GM19351 (cell line): ENCODE data around the gene CHST5.

Source experiments
- ATAC-seq: cut with Tn5 transposase; IDR thresholded peaks from one replicate; pipeline ENCODE4 v1.9.1; 2021; ENCODE audit warnings: mild to moderate bottlenecking, moderate library complexity; ENCODE audit not compliant: unreplicated experiment

The CHST5 gene

DNA sequence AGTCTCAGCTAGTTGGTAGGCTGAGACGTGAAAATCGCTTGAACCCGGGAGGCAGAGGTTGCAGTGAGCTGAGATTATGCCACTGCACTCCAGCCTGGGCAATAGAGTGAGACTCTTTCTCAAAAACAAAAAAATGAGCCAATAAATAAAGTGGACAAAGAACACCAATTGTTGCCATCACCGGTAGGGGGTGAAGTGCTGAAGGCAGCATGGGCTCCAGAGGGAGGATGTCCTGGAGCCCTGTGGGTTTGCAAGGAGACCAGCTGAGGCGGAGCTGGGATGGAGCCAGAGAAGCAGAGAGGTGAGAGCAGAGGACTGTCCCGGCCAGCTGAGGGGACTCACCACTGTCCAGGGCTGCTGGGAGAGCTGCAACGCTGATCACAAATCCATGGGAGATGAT is 54.4 kb downstream of the CHST5 start:
- no peak for ATAC-seq

GRCh38 chr16:75479421-75479990 is 56.4 kb downstream of the CHST5 start:
- ATAC-seq, result no peak
